Fibroblast of skin of left biceps (primary cell): ENCODE measurements around the gene NUP188.
A peak's percentile ranks its signal among the peaks of the same experiment; 100 is the strongest.
"Not testable (repeated sequence)": the region's sequence is repeated elsewhere in the genome, so short reads cannot be mapped to it uniquely, and the experiment has no call there.

Experiments
- DNase-seq, 2 experiments: peaks; one replicate each; pipeline ENCODE4 v3.0.0-alpha.2; 2013; ENCODE audit warnings: low read depth in 2 of 2

NUP188 gene

GRCh38 chr9:128943832-128944620 is 3.5 kb upstream of the NUP188 start:
- DNase-seq, result no peak

- not testable (repeated sequence) for DNase-seq
Measured at GRCh38 chr9:128944966-128945365, 2.5 kb upstream of the NUP188 start.

GRCh38 chr9:128945798-128946501 is 1.5 kb upstream of the NUP188 start:
- DNase-seq, result no peak

GRCh38 chr9:128946571-128947276 is 775 bp upstream of the NUP188 start:
- DNase-seq, result no peak

GRCh38 chr9:128947277-128947526 is 297 bp upstream of the NUP188 start:
- DNase-seq, result no peak

- not testable (repeated sequence) for DNase-seq
Measured at GRCh38 chr9:128961403-128961802, 13.9 kb downstream of the NUP188 start.

- DNase-seq, result no peak
Measured at GRCh38 chr9:128969491-128969890, 22.0 kb downstream of the NUP188 start.

GRCh38 chr9:128972956-128973355 is 25.5 kb downstream of the NUP188 start:
- no peak for DNase-seq

- DNase-seq, result no peak
Measured at GRCh38 chr9:128979111-128979510, 31.6 kb downstream of the NUP188 start.

GRCh38 chr9:128983536-128983935 is 36.0 kb downstream of the NUP188 start:
- DNase-seq, result no peak

- no peak for DNase-seq
Measured at GRCh38 chr9:128986671-128987070, 39.2 kb downstream of the NUP188 start.

GRCh38 chr9:128987805-128988204 is 40.3 kb downstream of the NUP188 start:
- DNase-seq, result peak; percentile 34 to 44

GRCh38 chr9:128992995-128993394 is 45.5 kb downstream of the NUP188 start:
- DNase-seq, result no peak

GRCh38 chr9:128995791-128996190 is 48.3 kb downstream of the NUP188 start:
- no peak for DNase-seq

- no peak for DNase-seq
Measured at GRCh38 chr9:128998462-128998861, 51.0 kb downstream of the NUP188 start.

- DNase-seq, result no peak
Measured at GRCh38 chr9:128999581-129000206, 52.2 kb downstream of the NUP188 start.

- DNase-seq, result no peak
Measured at GRCh38 chr9:129001504-129002325, 54.2 kb downstream of the NUP188 start.

- DNase-seq, result no peak
Measured at GRCh38 chr9:129002992-129003391, 55.5 kb downstream of the NUP188 start.

- not testable (repeated sequence) for DNase-seq
Measured at GRCh38 chr9:129004173-129004572, 56.7 kb downstream of the NUP188 start.

- DNase-seq, result no peak
Measured at GRCh38 chr9:129005336-129005997, 58.0 kb downstream of the NUP188 start.
